ENCODE measurements around the gene PACSIN1.

PACSIN1 gene

DNA sequence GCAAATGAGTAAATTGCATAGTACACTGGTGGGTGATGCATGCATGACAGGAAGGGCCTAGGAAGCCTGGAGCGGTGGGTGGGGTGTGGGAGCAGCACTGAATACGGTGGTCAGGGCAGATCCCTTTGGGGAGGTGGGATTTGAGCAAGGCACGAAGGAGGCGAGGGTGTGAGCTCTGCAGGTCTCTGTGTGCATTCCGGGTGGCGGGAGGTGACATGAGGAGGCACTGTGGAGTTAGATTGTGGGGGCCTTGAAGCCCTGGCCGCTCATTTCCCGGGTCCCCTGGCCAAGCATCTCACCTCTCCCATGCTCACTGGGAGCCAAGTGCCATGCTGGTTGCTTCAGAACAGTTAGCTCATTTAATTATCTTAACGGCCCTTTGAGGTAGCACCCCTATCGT lies 96.5 kb downstream of the PACSIN1 start:
- H3K4me3 ChIP-seq (ENCODE audit: low read depth, low read length): no peak overlapping the region

DNA sequence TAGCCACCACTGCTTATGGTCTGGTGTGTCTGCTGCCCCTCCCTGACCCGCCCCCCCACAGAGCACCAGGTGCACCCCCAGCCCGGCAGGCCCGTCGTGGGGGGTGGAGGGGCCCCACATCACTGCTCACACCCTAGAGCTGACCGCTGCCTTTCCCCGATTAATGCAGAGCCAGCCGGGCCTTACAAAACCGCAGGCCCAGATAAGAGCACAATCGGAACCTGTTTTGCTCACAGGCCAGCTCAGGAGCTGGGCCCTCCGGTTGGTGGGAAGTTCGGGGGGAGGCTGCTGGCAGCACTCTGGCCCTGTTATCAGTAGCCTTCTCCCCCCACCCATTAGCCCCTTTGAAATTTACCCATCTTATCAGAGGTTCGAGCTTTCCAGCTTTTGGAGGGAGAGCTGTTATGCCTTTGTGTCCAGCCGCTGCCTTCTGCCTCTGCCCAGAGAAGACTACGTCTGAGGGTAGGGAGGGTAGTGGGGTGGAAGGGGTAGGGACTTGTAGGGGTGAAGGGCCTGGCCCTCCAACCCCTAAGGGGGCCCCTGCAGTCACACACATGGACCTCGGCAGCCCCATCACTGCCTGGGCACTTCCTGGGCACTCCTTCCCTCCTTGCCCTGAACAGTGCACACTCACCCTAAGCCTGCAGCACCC lies 97.1 kb downstream of the PACSIN1 start:
- TF ChIP-seq, protein P1, sequence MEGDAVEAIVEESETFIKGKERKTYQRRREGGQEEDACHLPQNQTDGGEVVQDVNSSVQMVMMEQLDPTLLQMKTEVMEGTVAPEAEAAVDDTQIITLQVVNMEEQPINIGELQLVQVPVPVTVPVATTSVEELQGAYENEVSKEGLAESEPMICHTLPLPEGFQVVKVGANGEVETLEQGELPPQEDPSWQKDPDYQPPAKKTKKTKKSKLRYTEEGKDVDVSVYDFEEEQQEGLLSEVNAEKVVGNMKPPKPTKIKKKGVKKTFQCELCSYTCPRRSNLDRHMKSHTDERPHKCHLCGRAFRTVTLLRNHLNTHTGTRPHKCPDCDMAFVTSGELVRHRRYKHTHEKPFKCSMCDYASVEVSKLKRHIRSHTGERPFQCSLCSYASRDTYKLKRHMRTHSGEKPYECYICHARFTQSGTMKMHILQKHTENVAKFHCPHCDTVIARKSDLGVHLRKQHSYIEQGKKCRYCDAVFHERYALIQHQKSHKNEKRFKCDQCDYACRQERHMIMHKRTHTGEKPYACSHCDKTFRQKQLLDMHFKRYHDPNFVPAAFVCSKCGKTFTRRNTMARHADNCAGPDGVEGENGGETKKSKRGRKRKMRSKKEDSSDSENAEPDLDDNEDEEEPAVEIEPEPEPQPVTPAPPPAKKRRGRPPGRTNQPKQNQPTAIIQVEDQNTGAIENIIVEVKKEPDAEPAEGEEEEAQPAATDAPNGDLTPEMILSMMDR (IDR thresholded peaks at IDR 0.05; ENCODE audit: low read depth, low read length, missing control alignments): no peak
- DNase-seq (ENCODE audit: low read depth): no peak
- no peak overlapping the region for H3K4me3 ChIP-seq (ENCODE audit: low read depth, low read length)

More for the DNA sequence above, 96.5 kb downstream of the PACSIN1 start:
- TF ChIP-seq, protein P1 (IDR thresholded peaks at IDR 0.05; ENCODE audit: low read depth, low read length, missing control alignments): no peak
- no peak for DNase-seq (ENCODE audit: low read depth)

DNA sequence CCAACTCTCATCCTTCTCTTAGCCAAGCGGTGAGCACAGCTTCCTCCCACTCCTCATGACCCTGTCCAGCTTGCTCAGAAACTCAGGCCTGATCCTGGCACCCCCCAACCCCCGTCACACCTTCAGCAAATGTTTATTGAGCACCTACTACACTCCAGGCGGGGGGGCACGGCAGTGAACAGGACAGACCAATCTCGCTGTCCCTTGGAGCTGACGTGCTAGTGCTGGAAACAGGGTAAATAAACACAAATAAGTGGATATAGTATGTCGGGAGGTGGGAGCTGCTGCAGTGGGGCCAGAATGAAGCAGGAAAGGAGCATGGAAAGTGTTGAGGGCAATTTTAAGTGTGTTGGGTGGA lies 97.6 kb downstream of the PACSIN1 start:
- DNase-seq (ENCODE audit: low read depth): no peak
- H3K4me3 ChIP-seq (ENCODE audit: low read depth, low read length): no peak overlapping the region
- TF ChIP-seq, protein P1 (IDR thresholded peaks at IDR 0.05; ENCODE audit: low read depth, low read length, missing control alignments): no peak

DNA sequence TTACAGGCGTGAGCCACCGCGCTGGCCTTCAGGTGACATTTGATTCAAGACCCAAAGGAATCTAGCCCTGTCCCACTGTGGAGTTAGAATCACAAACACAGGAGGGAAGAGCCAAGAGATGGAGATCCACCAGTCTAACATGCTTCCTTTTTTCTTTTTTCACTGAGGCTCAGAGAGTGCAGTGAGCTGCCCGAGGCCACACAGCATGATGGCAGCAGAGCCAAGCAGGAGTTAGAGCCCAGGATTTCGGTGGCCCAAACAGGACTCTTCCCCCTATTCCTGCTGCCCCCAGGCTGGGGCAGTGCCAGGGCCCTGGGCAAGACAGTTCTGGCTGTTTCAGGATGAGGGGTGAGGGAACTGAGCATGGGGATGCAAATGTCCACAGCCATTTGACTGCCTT lies 98.3 kb downstream of the PACSIN1 start:
- no peak overlapping the region for H3K4me3 ChIP-seq (ENCODE audit: low read depth, low read length)
- DNase-seq (ENCODE audit: low read depth): no peak
- TF ChIP-seq, protein P1 (IDR thresholded peaks at IDR 0.05; ENCODE audit: low read depth, low read length, missing control alignments): no peak

DNA sequence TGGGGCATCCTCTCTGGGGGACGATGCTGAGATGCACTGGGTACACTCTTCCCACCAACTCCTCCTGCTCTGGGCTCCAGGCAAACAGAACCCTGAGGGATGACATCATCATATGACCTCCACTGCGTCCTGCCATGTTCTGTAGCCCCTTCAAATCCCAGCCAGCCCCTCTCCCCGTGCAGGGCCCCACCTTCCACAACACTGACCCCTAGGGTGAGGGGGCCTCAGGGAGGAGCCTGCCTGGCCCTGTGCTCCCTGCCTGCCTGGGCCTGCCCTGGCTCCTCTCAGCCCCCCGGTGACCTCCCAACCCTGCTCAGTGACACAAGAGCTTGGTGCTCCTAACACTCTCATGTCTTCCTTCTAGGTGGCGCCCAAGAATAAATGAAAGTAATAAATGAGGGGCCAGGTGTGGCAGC lies 99.9 kb downstream of the PACSIN1 start:
- TF ChIP-seq, protein P1 (IDR thresholded peaks at IDR 0.05; ENCODE audit: low read depth, low read length, missing control alignments): no peak
- H3K4me3 ChIP-seq (ENCODE audit: low read depth, low read length): no peak overlapping the region
- no peak for DNase-seq (ENCODE audit: low read depth)

DNA sequence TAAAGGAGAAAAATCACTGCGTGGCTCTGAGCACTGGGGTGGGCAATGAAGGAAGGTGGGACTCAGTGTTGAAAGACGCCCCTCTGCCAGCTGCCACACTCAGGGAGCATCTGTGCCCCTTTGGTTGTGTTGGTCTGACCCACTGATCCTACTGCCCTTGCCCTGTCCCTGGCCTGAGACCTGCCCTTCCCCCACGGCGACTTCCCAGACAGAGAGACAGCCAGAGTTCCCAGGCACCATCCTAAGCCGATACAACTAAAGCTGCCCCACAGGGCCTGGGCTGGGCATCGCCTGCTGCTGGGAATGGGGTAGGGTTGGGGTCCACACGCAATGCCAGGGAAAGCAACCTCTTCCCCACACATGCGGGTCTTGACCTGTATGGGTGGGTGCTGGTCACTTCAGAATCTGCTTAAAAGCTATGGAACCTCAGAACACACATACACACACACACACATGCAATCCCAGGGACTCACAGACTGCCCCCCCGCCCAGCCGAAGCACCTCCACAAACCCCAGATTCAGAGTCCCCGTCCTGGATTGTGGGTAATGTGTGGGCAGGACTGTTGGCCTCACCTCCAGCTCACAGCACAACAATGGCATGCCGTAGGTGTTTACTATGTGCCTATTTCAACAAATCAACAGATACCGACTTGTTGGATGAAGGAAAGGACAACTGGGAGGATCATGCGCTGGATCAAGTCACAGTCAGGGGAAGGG lies 101.1 kb downstream of the PACSIN1 start:
- DNase-seq (ENCODE audit: low read depth): no peak
- no peak overlapping the region for H3K4me3 ChIP-seq (ENCODE audit: low read depth, low read length)
- TF ChIP-seq, protein P1 (IDR thresholded peaks at IDR 0.05; ENCODE audit: low read depth, low read length, missing control alignments): no peak

All from GM12864 (cell line).